ENCODE results near the gene INAFM2. TPM values are rescaled to one million over a fixed set of nuclear protein-coding genes. Genes with fewer than 3 reads are reported as not detected.

INAFM2 gene
- total and polyA plus RNA-seq, 9 of the 15 experiments (the other 6 are each of a cell fraction or from before 2014, with no cell fraction given), result 11.8 to 43.1 (median 27.2) TPM

DNA sequence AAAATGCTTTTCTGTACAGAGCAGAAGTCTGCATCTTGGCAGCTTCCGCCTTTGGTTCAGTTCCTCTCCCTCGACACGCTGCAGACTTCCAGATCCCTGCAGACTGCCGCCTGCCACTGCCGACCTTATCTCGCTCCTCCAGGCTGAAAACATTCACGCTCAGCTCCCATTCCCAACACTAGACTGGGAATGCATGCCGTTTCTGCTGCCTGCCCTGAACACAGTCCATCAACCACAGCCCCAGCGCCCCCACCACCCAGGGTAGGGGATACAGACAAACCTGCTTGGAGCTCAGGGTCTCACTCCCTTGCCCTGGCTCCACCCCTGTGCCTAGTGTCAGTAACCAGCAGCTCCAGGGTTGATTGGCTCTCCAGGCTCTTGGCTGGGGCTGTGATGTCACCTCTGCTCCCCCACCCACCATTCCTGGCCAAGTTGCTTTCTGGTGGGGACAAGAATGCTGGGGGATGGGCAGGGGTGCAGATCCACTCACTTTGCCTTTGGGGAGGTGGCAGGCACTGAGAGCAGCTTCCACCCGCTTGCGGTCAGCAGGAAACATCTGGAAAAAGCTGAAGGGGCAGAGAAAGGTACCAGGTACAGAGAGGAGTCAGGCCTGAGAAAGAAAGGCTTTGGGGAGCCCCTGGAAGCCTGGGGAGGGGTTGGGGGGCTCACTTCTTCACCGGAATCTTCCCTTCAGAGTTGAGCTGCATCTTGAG, 21.9 kb upstream of the INAFM2 start (continued):
- TF ChIP-seq RB1 (IDR thresholded peaks at IDR 0.05; ENCODE audit: low read depth) (no peak), SNIP1 (IDR thresholded peaks at IDR 0.05; ENCODE audit: low read depth) (no peak), NR2C2 (CRISPR knock-in tag; IDR thresholded peaks at IDR 0.05) (no peak), NR2C2 (tag; IDR thresholded peaks at IDR 0.05) (no peak), KHSRP (IDR thresholded peaks at IDR 0.05) (no peak), TEAD2 (tag; IDR thresholded peaks at IDR 0.05) (no peak), ARID1B (IDR thresholded peaks at IDR 0.05) (peak; percentile 83), HDAC1 (IDR thresholded peaks at IDR 0.05) (peak in 1 of 2 experiments; percentile 61; a peak in 1 of 4 replicates), SMARCE1 (IDR thresholded peaks at IDR 0.05) (peak; percentile 71; the same call in 1 of the 2 replicates), MTA1 (IDR thresholded peaks at IDR 0.05; ENCODE audit: borderline replicate concordance) (0 out of 2 replicates have a peak, but pooled peaks have one; percentile 30), TCF7L2 (IDR thresholded peaks at IDR 0.05; ENCODE audit: low read depth, low read length) (no peak), ZNF780A (CRISPR knock-in tag; IDR thresholded peaks at IDR 0.05) (no peak), POLR2A (conservative IDR thresholded peaks at IDR 0.05) (no peak), ZNF41 (CRISPR knock-in tag; conservative IDR thresholded peaks at IDR 0.05) (no peak), SMC3 (conservative IDR thresholded peaks at IDR 0.05; ENCODE audit: insufficient read depth, low read depth, low read length) (no peak), OTX1 (CRISPR knock-in tag; IDR thresholded peaks at IDR 0.05) (no peak), ELF4 (CRISPR knock-in tag; IDR thresholded peaks at IDR 0.05) (0 out of 2 replicates have a peak, but pooled peaks have one; percentile 14), NFXL1 (CRISPR knock-in tag; IDR thresholded peaks at IDR 0.05) (no peak), RBM25 (IDR thresholded peaks at IDR 0.05; ENCODE audit: low read depth, low read length, severe bottlenecking) (no peak), ETV5 (CRISPR knock-in tag; IDR thresholded peaks at IDR 0.05; ENCODE audit: low read depth) (no peak), MIER1 (IDR thresholded peaks at IDR 0.05; ENCODE audit: low read depth) (no peak), ZNF668 (CRISPR knock-in tag; IDR thresholded peaks at IDR 0.05) (no peak), POU5F1 (IDR thresholded peaks at IDR 0.05; ENCODE audit: borderline replicate concordance, low read depth, low read length, partially characterized antibody) (no peak), KDM4B (IDR thresholded peaks at IDR 0.05; ENCODE audit: borderline replicate concordance in 2 of 2, low read depth in 1 of 2) (no peak), PYGO2 (tag; IDR thresholded peaks at IDR 0.05) (no peak), ZNF121 (CRISPR knock-in tag; conservative IDR thresholded peaks at IDR 0.05) (peak; percentile 95)
- TF ChIP-seq, protein P1, sequence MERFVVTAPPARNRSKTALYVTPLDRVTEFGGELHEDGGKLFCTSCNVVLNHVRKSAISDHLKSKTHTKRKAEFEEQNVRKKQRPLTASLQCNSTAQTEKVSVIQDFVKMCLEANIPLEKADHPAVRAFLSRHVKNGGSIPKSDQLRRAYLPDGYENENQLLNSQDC (CRISPR knock-in tag; IDR thresholded peaks at IDR 0.05), result no peak
- TF ChIP-seq, protein P2, sequence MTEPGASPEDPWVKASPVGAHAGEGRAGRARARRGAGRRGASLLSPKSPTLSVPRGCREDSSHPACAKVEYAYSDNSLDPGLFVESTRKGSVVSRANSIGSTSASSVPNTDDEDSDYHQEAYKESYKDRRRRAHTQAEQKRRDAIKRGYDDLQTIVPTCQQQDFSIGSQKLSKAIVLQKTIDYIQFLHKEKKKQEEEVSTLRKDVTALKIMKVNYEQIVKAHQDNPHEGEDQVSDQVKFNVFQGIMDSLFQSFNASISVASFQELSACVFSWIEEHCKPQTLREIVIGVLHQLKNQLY (CRISPR knock-in tag; conservative IDR thresholded peaks at IDR 0.05), result no peak
- TF ChIP-seq, protein P3, sequence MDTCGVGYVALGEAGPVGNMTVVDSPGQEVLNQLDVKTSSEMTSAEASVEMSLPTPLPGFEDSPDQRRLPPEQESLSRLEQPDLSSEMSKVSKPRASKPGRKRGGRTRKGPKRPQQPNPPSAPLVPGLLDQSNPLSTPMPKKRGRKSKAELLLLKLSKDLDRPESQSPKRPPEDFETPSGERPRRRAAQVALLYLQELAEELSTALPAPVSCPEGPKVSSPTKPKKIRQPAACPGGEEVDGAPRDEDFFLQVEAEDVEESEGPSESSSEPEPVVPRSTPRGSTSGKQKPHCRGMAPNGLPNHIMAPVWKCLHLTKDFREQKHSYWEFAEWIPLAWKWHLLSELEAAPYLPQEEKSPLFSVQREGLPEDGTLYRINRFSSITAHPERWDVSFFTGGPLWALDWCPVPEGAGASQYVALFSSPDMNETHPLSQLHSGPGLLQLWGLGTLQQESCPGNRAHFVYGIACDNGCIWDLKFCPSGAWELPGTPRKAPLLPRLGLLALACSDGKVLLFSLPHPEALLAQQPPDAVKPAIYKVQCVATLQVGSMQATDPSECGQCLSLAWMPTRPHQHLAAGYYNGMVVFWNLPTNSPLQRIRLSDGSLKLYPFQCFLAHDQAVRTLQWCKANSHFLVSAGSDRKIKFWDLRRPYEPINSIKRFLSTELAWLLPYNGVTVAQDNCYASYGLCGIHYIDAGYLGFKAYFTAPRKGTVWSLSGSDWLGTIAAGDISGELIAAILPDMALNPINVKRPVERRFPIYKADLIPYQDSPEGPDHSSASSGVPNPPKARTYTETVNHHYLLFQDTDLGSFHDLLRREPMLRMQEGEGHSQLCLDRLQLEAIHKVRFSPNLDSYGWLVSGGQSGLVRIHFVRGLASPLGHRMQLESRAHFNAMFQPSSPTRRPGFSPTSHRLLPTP (IDR thresholded peaks at IDR 0.05; ENCODE audit: borderline replicate concordance, extremely low read depth, insufficient read length), result no peak

All from K562 (cell line).